Epithelial cell of esophagus (primary cell): ENCODE results near the gene KRTAP6-1.
A peak's percentile ranks its signal among the peaks of the same experiment; 100 is the strongest.

Source experiments
- DNase-seq: peaks from one replicate; pipeline ENCODE4 v3.0.0; 2010; ENCODE audit warnings: low read depth
- H3K4me3 ChIP-seq: 2 replicates; pipeline ENCODE4 v1.5.1; 2011; ENCODE audit warnings: mild to moderate bottlenecking, low read length, control low read depth
- TF ChIP-seq, protein P1 (sequence below): IDR thresholded peaks from 2 replicates; pipeline ENCODE4 v1.5.1; 2011; ENCODE audit warnings: low read depth, mild to moderate bottlenecking, low read length, control low read depth, inconsistent platforms; ENCODE audit not compliant: insufficient read depth; ENCODE audit errors: missing control alignments

Gene KRTAP6-1

DNA sequence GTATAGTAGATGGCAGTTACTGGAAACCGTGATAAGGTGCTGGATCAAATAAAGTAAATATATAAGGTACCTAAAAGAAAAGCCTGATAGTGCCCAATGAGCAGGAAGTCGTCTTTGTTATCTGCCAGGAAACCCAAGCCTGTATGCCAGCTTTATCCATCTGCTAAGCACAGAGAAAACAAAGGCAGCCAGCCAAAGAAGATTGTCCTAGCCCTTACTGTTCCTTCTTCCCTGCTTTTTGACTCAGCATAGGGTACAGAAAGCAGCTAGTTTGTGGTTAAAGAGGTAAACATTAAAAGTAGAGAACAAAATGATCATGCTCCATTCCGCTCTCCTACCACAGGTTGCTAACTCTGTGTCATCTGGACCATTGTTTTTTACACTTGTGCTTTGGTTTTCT is 33.6 kb downstream of the KRTAP6-1 start:
- DNase-seq, result no peak
- TF ChIP-seq, protein P1, sequence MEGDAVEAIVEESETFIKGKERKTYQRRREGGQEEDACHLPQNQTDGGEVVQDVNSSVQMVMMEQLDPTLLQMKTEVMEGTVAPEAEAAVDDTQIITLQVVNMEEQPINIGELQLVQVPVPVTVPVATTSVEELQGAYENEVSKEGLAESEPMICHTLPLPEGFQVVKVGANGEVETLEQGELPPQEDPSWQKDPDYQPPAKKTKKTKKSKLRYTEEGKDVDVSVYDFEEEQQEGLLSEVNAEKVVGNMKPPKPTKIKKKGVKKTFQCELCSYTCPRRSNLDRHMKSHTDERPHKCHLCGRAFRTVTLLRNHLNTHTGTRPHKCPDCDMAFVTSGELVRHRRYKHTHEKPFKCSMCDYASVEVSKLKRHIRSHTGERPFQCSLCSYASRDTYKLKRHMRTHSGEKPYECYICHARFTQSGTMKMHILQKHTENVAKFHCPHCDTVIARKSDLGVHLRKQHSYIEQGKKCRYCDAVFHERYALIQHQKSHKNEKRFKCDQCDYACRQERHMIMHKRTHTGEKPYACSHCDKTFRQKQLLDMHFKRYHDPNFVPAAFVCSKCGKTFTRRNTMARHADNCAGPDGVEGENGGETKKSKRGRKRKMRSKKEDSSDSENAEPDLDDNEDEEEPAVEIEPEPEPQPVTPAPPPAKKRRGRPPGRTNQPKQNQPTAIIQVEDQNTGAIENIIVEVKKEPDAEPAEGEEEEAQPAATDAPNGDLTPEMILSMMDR, result no peak
- no peak overlapping the region for H3K4me3 ChIP-seq

DNA sequence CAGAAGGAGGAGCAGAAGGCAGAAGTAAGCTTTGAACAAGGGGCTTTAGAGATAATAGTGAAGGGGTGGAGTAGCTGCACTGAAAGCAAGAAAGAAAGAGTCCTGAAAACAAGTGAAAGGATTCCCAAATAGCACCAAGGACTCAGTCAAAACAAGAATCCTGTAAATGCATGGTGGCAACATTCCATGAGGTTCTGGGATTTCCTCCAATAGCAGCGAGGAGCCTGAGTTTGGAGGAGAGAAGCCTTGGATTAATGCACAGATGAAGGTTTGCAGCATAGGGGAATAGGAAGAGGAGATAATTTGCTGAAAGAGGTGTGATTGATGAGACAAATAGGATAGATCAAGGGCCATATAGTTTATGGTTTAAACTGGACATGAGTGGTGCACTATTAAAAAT is 34.4 kb downstream of the KRTAP6-1 start:
- DNase-seq, result no peak
- no peak overlapping the region for H3K4me3 ChIP-seq
- TF ChIP-seq, protein P1, result no peak

DNA sequence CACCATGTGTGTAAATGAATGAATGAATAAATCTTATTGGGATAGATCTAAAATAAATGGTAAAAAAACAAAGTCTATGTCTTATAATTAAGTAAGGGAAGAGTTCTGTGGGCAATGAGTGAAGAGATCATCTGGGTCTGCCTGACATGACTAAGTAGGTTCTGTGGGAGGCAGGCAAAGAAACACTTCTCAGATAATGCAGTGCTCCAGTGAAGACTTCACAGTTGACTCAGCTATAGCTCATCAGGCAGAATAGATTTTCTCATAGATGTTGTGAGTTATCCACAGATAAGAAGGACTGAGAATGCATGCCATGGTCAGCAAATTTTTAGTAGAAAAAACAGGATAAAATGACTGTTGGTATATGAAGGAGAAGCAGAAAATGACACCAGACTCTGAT is 36.0 kb downstream of the KRTAP6-1 start:
- TF ChIP-seq, protein P1, result no peak
- DNase-seq, result peak; percentile 1
- no peak overlapping the region for H3K4me3 ChIP-seq

DNA sequence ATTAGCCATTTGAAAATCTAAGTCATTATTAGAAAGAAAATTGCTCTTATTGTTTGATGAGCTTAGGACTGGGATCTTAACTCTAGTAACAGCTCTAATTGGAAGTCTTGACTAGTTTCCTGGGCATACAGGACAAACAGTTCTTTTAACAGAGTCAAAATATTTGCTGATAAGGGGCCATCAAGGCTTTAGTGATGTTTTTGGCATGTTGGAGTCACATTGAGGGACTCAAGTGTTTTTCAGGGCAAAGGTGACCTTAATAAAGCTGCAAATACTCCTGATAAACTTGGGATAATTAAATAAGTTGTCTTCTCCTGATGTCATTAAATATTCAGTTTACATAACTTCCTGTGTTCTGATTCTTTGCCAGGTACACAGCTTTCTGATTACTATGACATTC is 46.1 kb downstream of the KRTAP6-1 start:
- TF ChIP-seq, protein P1, result no peak

DNA sequence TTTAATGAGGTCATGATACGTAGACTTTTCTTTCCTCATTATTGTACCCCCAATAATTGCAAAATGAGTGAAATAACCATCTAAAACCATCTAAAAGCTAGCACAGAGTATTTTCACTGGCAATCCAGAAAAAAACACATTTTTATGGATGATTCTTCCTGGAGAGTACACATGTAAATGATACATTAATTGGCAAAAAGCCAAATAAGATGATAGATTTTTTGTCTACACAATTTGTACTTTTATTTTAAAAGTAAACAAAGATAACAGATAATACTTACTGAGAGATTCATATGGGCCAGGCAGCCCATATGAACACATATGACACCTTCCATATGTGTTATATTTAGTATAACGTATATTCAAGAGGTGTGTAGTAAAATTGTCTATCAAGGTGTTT is 50.1 kb downstream of the KRTAP6-1 start:
- DNase-seq, result no peak
- no peak overlapping the region for H3K4me3 ChIP-seq

More for the DNA sequence above, 46.1 kb downstream of the KRTAP6-1 start:
- H3K4me3 ChIP-seq, result no peak overlapping the region
- DNase-seq, result no peak

More for the DNA sequence above, 50.1 kb downstream of the KRTAP6-1 start:
- TF ChIP-seq, protein P1, result no peak
